Activated T-cell treated with anti-CD3 and anti-CD28 coated beads for 1 hour (primary cell): Measurements from ENCODE around the gene LAMC3.
"Not testable (repeated sequence)": the region's sequence is repeated elsewhere in the genome, so short reads cannot be mapped to it uniquely, and the experiment has no call there.

Source experiments
- DNase-seq: peaks from one replicate; pipeline ENCODE4 v3.0.0-alpha.2; 2020; ENCODE audit warnings: low read depth

Gene LAMC3

GRCh38 chr9:130991778-130992681, 16.9 kb upstream of the LAMC3 start:
- DNase-seq = no peak

- DNase-seq = no peak
Measured at GRCh38 chr9:130992682-130993032, 16.3 kb upstream of the LAMC3 start.

- DNase-seq = no peak
Measured at GRCh38 chr9:130993303-130994030, 15.5 kb upstream of the LAMC3 start.

GRCh38 chr9:130994135-130995085, 14.6 kb upstream of the LAMC3 start:
- DNase-seq = no peak

- DNase-seq = no peak
Measured at GRCh38 chr9:130995086-130996011, 13.6 kb upstream of the LAMC3 start.

- no peak for DNase-seq
Measured at GRCh38 chr9:130996205-130996604, 12.8 kb upstream of the LAMC3 start.

- no peak for DNase-seq
Measured at GRCh38 chr9:130996676-130997394, 12.1 kb upstream of the LAMC3 start.

- no peak for DNase-seq
Measured at GRCh38 chr9:130997395-130997684, 11.6 kb upstream of the LAMC3 start.

- DNase-seq = no peak
Measured at GRCh38 chr9:130997925-130998596, 10.9 kb upstream of the LAMC3 start.

GRCh38 chr9:130998597-130999244, 10.3 kb upstream of the LAMC3 start:
- DNase-seq = no peak

- no peak for DNase-seq
Measured at GRCh38 chr9:130999245-130999623, 9.7 kb upstream of the LAMC3 start.

- DNase-seq = not testable (repeated sequence)
Measured at GRCh38 chr9:131000526-131000925, 8.4 kb upstream of the LAMC3 start.

GRCh38 chr9:131001021-131001420, 8.0 kb upstream of the LAMC3 start:
- no peak for DNase-seq

GRCh38 chr9:131001990-131002389, 7.0 kb upstream of the LAMC3 start:
- no peak for DNase-seq

GRCh38 chr9:131006601-131007000, 2.4 kb upstream of the LAMC3 start:
- no peak for DNase-seq

- DNase-seq = no peak
Measured at GRCh38 chr9:131008086-131008485, 888 bp upstream of the LAMC3 start.

GRCh38 chr9:131008563-131008908, 438 bp upstream of the LAMC3 start:
- DNase-seq = no peak

GRCh38 chr9:131010482-131011273, 1.7 kb downstream of the LAMC3 start:
- DNase-seq = no peak
